NCI-H146 treated with DMSO at 0.1 percent for 48 hours (cell line): ENCODE measurements around the gene ANKRD16.
A peak's percentile ranks its signal among the peaks of the same experiment; 100 is the strongest.

Experiments
- DNase-seq: peaks from one replicate; lab custom pipeline; 2025; ENCODE audit not compliant: unreplicated experiment; lab: John Stamatoyannopoulos, UW

The ANKRD16 gene

DNA sequence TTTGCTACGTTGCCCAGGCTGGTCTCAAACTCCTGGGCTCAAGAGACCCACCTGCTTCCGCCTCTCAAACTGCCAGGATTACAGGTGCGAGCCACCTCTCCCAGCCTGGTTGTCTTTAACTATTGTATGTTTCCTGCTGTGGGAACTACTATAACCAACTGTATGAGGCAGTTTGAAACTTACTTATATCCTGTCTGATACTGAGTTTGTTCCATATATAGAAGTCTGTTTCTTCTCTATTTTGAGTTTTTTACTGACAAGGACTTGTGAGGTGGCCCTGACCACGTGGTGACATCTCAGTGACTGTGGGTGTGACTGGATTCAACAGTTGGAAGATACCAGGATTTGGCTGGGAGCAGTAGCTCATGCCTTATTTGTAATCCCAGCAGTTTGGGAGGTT is 14.5 kb upstream of the ANKRD16 start:
- DNase-seq: no peak

- DNase-seq: no peak
Observed at GRCh38 chr10:5903563-5903962, 13.9 kb upstream of the ANKRD16 start.

DNA sequence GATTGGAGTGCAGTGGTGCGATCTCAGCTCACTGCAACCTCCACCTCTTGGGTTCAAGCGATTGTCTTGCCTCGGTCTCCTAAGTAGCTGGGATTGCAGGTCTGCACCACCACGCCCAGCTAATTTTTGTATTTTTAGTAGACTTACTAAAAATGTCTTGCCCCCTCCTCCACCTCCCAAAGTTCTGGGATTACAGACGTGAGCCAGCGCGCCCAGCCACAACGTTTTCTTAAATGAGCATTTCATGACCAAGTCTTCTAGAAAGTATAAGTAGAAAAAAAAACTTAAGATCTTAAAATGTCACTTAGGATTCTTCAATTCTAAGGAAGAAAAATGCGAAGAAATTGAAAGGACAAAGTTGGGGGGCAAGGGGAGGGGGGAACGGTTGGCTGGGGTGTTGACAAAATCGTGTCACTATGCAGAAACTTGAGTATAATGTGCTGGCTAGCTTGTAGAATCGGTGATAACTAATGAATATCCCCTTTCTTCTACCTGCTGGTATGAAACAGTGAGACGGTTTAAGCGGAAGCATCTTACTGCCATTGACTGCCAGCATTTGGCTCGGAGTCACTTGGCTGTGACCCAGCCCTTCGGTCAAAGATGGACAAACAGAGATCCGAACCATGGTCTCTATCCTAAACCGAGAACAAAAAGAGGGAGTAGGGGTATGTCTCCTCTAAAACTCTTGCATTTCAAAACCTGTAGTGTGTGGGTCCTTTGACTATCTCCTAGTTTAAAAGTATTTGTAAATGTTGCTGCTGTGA is 13.0 kb upstream of the ANKRD16 start:
- DNase-seq: no peak

DNA sequence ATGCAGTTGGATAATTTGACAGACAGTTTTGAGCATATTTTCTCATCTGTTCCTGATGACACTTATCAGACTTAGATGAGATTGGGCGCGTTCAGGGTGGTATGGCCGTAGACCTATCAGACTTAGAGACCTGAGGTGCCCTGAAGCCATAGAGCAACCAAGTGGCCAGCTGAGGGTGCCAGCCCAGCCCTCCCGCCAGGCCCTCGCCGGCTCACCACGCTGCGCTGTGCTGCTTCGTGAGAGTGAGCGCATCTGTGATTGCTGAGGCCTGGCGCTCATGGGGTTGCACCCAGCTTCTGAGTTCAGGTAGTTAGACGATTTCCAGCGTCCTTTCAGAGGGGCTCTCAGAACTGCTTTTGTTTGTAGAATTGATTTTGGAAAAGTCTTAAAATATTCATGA is 10.6 kb upstream of the ANKRD16 start:
- no peak for DNase-seq

- no peak for DNase-seq
Observed at GRCh38 chr10:5898163-5898562, 8.5 kb upstream of the ANKRD16 start.

DNA sequence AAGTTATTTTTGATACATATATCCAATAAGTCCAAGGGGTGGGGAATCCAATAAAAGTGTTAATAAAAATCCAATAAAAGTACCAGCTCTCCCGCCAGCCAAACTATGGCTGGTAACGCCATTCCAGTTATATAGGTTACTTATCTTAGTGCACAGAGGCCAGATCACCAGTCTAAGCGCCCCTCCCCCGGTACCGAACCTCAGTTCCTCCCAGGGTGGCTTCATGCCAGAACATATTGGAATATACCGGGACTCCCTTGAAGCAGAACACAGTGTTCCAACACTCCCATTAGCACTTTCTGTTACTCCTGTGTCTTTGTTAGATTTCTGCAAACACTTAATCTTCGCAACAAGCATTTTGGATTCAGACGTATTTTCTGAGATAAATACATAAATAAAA is 7.8 kb upstream of the ANKRD16 start:
- no peak for DNase-seq

DNA sequence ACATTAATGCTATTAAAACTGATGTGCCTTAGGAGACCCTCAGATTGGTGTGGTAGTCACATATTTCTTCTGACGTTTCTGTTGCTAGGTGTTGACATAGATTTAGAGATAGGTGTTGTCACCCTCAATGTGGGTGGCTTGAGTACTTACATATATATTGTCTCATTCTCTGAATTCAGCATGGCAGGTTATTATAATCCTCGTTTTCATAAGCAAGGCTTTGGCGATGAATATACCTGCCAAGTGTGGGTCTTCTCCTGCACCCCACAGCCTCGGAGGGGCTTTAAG is 7.3 kb upstream of the ANKRD16 start:
- DNase-seq: no peak

- DNase-seq: no peak
Observed at GRCh38 chr10:5896208-5897052, 6.7 kb upstream of the ANKRD16 start.

GRCh38 chr10:5895804-5896203 is 6.1 kb upstream of the ANKRD16 start:
- DNase-seq: no peak

GRCh38 chr10:5895365-5895764 is 5.7 kb upstream of the ANKRD16 start:
- no peak for DNase-seq

DNA sequence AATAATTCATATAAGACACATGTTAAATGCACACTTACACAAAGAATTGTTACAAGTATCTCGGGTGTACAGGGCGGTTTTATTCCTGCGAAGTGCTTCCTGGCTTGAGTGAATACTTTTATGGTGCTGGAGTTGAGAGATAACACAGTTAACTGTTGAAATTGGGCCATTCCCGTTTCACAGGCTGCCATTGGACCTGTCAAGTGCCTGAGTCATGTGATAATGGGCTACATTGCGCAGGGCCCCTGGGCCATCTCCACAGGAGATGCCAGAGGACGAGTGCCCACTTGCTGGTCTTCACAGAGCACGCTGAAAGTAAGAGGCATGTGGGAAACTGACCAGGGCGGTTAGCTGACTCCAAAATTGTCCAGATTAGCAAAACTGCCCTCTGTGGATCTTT is 5.2 kb upstream of the ANKRD16 start:
- no peak for DNase-seq

- DNase-seq: no peak
Observed at GRCh38 chr10:5894403-5894802, 4.7 kb upstream of the ANKRD16 start.

DNA sequence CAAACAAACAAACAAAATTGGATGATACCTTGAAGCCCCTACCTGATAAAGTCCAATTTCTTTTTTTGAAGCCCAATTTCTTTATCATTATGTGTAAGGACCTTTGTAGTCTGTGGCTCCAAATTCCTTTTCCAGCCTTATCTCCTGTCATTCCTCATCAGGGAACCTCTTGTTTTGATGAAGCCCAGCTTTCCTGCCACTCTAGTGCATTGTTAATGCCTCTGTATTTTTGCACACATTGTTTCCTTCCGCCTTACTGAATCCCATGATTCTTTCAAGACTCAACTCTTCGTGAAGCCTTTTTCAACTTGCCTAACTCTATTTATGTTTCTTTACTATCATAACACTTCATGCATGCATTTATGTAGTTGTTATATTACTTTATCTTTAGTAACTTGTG is 3.6 kb upstream of the ANKRD16 start:
- DNase-seq: no peak

- no peak for DNase-seq
Observed at GRCh38 chr10:5892007-5892406, 2.3 kb upstream of the ANKRD16 start.

- DNase-seq: no peak
Observed at GRCh38 chr10:5891009-5891408, 1.3 kb upstream of the ANKRD16 start.

DNA sequence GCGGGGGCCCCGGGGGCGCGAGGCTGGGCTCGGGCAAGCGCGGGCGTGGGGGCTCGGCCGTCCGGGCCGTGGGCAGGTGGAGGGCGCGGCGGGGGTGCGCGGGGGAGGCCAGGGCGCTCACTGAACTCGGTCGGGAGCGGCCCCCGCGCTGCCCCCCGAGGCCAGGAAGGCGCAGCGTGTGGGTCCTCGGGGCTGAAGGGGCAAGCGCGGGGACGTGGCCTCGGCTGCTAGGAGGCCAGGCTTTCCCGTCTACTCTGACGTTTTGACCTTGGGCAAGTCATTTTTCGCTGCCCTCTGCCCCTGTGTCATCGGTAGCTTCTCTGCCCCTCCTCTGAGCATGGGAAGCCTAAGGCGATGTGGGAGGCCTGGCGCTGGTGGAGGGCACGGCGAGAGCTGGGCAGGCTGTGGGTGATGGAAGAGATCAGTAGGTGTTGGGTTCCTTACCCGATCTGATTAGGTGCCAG is 791 bp upstream of the ANKRD16 start:
- peak; percentile 21 for DNase-seq

DNA sequence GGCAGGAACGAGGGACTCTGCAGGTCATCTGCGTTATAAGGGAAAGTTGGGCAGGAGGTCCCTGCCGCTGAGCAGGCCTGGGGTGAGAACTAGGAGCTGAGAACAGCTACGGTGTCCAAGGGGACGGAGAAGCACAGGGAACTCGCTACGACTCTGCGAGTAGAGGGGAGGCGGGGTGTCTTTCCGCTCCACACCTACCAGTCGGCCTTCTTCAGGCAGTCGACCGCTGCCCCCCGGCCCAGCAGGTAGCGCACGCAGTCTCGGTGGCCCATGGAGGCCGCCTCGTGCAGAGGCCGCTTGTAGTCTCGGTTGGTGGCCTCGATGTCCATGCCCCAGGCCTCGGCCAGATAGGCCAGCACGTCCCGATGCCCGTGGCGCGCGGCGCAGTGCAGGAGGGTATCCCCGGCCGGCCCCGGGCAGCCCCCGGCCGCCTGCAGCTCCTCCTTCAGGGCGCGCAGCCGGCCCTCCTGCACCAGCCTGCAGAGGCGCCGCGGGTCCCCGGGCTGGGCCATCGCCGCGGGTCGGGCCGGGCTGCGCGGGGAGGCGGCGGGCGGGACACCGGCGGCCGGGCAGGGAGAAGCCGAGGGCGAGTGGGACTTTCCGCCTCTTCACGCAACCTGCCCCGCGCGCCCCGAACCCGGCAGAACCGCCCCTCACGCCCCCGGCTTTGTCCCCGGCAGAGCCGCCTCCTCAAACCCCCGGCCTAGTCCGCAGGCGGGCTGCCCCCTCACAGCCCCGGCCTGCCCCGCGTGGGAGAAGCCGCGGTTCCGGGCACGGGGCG is 660 bp downstream of the ANKRD16 start:
- peak; percentile 58 for DNase-seq

- DNase-seq: no peak
Observed at GRCh38 chr10:5888351-5888750, 1.3 kb downstream of the ANKRD16 start.

- DNase-seq: no peak
Observed at GRCh38 chr10:5887641-5888040, 2.1 kb downstream of the ANKRD16 start.

DNA sequence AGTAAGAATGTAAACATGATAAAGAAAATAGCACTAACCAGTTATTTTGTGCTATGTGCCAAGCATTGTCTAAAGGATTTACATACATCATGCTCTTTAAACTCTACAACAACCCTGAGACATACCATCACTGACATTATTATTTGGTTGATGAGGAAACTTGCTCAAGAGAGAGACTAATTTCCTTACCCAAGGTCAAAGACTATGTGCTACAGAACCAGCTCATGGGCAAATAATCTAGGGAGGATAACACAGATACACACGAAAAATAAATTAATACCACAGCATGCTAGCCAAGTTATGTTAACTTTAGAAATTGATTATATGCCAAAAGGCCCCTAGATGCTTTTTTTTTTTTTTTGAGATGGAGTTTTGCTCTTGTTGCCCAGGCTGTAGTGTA is 2.7 kb downstream of the ANKRD16 start:
- no peak for DNase-seq

DNA sequence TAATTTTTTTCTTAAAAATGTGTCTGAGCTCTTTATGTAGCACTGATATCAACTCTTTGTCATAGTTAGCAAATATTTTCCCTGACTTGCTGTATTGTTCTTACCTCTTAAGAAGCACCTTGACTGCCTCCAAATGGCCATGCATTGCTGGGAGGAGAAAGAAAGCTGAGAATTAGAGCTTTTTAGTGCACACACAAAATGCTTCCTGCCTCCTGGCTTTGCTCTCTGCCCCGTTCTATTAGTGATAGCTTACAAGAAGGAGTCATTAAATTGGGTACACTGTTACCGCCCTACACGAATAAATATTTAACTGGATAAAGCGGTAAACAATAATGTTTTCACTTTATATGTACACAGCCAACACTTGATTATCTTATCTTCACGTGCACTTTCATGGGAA is 4.1 kb downstream of the ANKRD16 start:
- no peak for DNase-seq

- DNase-seq: no peak
Observed at GRCh38 chr10:5882961-5883360, 6.7 kb downstream of the ANKRD16 start.
